Activated naive CD4-positive, alpha-beta T cell treated with anti-CD3 and anti-CD28 coated beads, Interleukin-2, amount 50 U/mL, for 24 hours (primary cell): ENCODE measurements around the gene MGAT4B.

Source experiments
- H3K27ac Mint-ChIP-seq: one replicate; pipeline ENCODE4 v1.8.0; 2021; ENCODE audit warnings: mild to moderate bottlenecking, mixed read lengths
- H3K27me3 Mint-ChIP-seq: one replicate; pipeline ENCODE4 v1.8.0; 2021; ENCODE audit warnings: mixed read lengths
- H3K36me3 Mint-ChIP-seq: one replicate; pipeline ENCODE4 v1.8.0; 2021; ENCODE audit warnings: mixed read lengths
- H3K4me1 Mint-ChIP-seq: one replicate; pipeline ENCODE4 v1.8.0; 2021; ENCODE audit warnings: mixed read lengths
- H3K4me3 Mint-ChIP-seq: one replicate; pipeline ENCODE4 v1.8.0; 2021; ENCODE audit warnings: mild to moderate bottlenecking, mixed read lengths
- H3K9me3 Mint-ChIP-seq: one replicate; pipeline ENCODE4 v1.8.0; 2021; ENCODE audit warnings: mixed read lengths

The MGAT4B gene

GRCh38 chr5:179777909-179778308, 28.8 kb downstream of the MGAT4B start:
- Mint-ChIP-seq H3K27me3 (no peaks in the 10 kb centered on the region), H3K9me3 (no peaks in the 10 kb centered on the region), H3K36me3 (peaks cover 10% of the 10 kb centered on the region), H3K27ac (no peak overlapping the region), H3K4me3 (no peak overlapping the region), H3K4me1 (no peaks in the 10 kb centered on the region)

DNA sequence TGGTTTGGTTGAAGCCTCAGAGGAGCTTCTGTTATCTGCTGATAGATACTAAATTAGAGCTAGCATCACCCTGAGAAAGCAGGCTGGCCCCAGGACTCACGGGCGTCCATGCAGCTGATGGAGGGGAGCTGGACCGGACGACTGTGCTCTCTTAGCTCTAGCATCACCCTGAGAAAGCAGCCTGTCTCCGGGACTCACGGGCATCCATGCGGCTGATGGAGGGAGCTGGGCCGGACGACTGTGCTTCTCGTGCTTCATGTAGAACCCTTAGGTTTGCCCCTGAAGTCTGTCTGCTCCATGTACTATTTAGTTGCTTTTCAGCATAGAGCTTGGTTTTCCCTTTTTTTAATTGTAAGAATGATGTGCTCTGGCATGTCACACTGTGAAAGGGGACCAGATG, 29.2 kb downstream of the MGAT4B start:
- Mint-ChIP-seq H3K36me3 (peaks cover 10% of the 10 kb centered on the region), H3K4me3 (no peak overlapping the region), H3K9me3 (no peaks in the 10 kb centered on the region), H3K27ac (no peak overlapping the region), H3K4me1 (no peaks in the 10 kb centered on the region), H3K27me3 (no peaks in the 10 kb centered on the region)

- no peak overlapping the region for H3K27ac Mint-ChIP-seq
- H3K4me1 Mint-ChIP-seq = no peaks in the 10 kb centered on the region
- H3K4me3 Mint-ChIP-seq = no peak overlapping the region
- peaks cover 11% of the 10 kb centered on the region for H3K36me3 Mint-ChIP-seq
- H3K9me3 Mint-ChIP-seq = no peaks in the 10 kb centered on the region
- H3K27me3 Mint-ChIP-seq = no peaks in the 10 kb centered on the region
Measured at GRCh38 chr5:179776411-179776938, 30.2 kb downstream of the MGAT4B start.

GRCh38 chr5:179774442-179774841, 32.2 kb downstream of the MGAT4B start:
- Mint-ChIP-seq H3K36me3 (peaks cover 8% of the 10 kb centered on the region), H3K4me3 (no peak overlapping the region), H3K27ac (no peak overlapping the region), H3K4me1 (no peaks in the 10 kb centered on the region), H3K27me3 (no peaks in the 10 kb centered on the region), H3K9me3 (no peaks in the 10 kb centered on the region)

GRCh38 chr5:179773686-179774040, 33.0 kb downstream of the MGAT4B start:
- Mint-ChIP-seq H3K4me1 (no peaks in the 10 kb centered on the region), H3K27me3 (no peaks in the 10 kb centered on the region), H3K4me3 (no peak overlapping the region), H3K27ac (no peak overlapping the region), H3K36me3 (peaks cover 11% of the 10 kb centered on the region), H3K9me3 (no peaks in the 10 kb centered on the region)

DNA sequence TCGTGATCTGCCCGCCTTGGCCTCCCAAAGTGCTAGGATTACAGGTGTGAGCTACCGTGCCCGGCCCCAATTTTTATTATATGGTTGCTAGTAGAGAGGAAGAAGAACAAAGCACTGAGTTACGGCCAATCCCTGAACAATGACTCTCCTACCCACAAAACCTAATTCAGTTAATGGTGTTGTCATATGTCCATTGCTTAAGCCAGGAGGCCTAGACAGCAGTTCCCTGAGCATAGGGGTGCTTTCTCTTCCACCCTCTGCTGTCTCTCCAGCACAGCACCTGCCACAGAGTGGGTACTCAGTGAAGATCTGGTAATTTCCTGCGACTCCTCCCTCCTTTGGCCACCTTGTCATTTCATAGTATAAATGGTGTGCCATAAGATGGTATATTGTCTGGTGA, 34.3 kb downstream of the MGAT4B start:
- Mint-ChIP-seq H3K4me3 (no peak overlapping the region), H3K27ac (no peak overlapping the region), H3K36me3 (peaks cover 7% of the 10 kb centered on the region), H3K9me3 (no peaks in the 10 kb centered on the region), H3K27me3 (no peaks in the 10 kb centered on the region), H3K4me1 (no peaks in the 10 kb centered on the region)

DNA sequence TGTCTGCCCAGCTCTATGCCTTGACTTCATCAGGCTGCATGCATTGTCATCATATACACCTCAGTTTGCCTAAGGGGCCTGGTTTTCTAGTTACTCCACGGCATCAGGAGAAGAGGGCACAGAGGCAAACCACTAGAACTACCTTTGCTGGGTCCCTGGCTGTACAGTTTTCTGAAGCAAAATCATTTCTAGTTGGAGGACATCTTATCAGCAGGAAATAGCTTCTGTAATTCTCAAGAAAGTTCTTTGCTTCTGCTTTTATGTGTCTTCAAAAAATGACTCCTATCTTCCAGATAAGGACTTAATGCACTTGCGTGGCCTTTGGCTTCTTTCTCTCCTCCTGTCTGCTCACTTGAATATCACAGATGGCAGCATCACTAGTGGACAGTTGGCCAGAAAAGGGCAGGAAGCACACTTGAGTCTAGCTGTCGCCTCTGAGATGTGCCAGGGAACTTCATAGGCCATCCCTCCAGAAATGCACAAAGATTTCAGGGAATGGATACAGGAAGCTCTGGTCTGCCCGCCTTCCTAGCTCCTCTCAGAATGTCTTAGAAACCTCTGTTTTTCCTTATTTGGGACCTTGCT, 35.3 kb downstream of the MGAT4B start:
- peaks cover 7% of the 10 kb centered on the region for H3K36me3 Mint-ChIP-seq
- no peaks in the 10 kb centered on the region for H3K4me1 Mint-ChIP-seq
- no peaks in the 10 kb centered on the region for H3K27me3 Mint-ChIP-seq
- H3K9me3 Mint-ChIP-seq = no peaks in the 10 kb centered on the region
- H3K4me3 Mint-ChIP-seq = no peak overlapping the region
- no peak overlapping the region for H3K27ac Mint-ChIP-seq

GRCh38 chr5:179769796-179770195, 36.9 kb downstream of the MGAT4B start:
- H3K4me1 Mint-ChIP-seq = peaks cover 4% of the 10 kb centered on the region
- H3K27ac Mint-ChIP-seq = no peak overlapping the region
- no peaks in the 10 kb centered on the region for H3K9me3 Mint-ChIP-seq
- H3K36me3 Mint-ChIP-seq = peaks cover 10% of the 10 kb centered on the region
- H3K27me3 Mint-ChIP-seq = no peaks in the 10 kb centered on the region
- H3K4me3 Mint-ChIP-seq = no peak overlapping the region

DNA sequence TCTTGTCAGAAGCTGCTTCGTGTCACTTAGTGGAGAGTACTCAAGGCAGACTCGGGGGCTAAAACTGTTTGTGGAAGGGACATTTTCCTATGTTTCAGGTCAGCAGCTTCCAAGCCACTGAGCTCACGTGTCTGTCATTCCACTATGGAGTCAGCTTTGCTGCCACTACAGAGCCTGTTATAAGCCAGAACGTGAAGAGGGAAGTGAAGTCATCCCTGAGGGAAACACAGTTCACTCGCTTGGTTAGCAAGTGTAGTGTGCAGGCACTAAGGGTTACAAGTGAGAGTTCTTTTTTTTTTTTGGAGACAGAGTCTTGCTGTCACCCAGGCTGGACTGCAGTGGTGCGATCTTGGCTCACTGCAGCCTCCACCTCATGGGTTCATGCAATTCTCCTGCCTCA, 37.4 kb downstream of the MGAT4B start:
- no peak overlapping the region for H3K27ac Mint-ChIP-seq
- H3K4me1 Mint-ChIP-seq = peaks cover 4% of the 10 kb centered on the region
- H3K9me3 Mint-ChIP-seq = no peaks in the 10 kb centered on the region
- peaks cover 10% of the 10 kb centered on the region for H3K36me3 Mint-ChIP-seq
- H3K4me3 Mint-ChIP-seq = no peak overlapping the region
- no peaks in the 10 kb centered on the region for H3K27me3 Mint-ChIP-seq

- no peaks in the 10 kb centered on the region for H3K27me3 Mint-ChIP-seq
- H3K27ac Mint-ChIP-seq = no peak overlapping the region
- no peaks in the 10 kb centered on the region for H3K9me3 Mint-ChIP-seq
- no peak overlapping the region for H3K4me3 Mint-ChIP-seq
- peaks cover 11% of the 10 kb centered on the region for H3K4me1 Mint-ChIP-seq
- peaks cover 10% of the 10 kb centered on the region for H3K36me3 Mint-ChIP-seq
Measured at GRCh38 chr5:179768326-179769085, 38.2 kb downstream of the MGAT4B start.

- H3K9me3 Mint-ChIP-seq = no peaks in the 10 kb centered on the region
- no peak overlapping the region for H3K4me3 Mint-ChIP-seq
- H3K27ac Mint-ChIP-seq = no peak overlapping the region
- peaks cover 20% of the 10 kb centered on the region for H3K4me1 Mint-ChIP-seq
- no peaks in the 10 kb centered on the region for H3K27me3 Mint-ChIP-seq
- H3K36me3 Mint-ChIP-seq = peaks cover 10% of the 10 kb centered on the region
Measured at GRCh38 chr5:179767496-179768100, 39.1 kb downstream of the MGAT4B start.

DNA sequence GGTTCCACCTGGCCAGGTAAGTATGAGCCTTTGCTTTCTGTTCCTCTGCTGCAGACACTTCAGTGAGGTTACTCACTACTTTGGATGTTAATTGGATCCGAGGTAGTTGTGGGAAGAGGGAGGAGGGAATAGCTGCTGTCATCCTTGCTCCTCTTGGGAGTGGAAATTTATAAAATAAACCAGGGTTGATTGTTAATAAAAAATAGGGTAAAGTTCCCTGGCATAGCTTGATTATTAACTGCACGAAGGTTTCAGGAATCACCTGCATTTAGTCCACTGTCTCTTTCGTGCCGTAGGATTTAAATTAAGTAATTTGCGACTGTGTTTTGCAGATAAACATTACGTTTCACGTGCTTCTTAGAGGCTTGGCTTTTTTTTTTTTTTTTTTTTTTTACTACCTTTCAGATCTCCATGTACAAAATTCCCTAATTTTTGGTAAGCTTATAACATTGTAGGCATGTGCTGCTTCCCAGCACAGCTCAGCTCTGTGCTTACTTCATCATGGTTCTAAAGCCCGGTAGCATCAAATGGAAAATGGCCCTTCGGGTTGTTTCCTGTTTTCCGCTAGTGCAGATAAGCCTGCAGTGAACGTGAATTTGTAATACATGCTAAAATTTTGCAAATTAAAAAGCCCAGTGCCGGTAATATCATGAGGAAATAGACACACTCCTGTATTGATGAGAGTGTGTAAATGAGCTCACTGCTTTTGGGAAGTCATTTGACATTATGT, 39.8 kb downstream of the MGAT4B start:
- no peak overlapping the region for H3K4me3 Mint-ChIP-seq
- no peak overlapping the region for H3K27ac Mint-ChIP-seq
- H3K27me3 Mint-ChIP-seq = no peaks in the 10 kb centered on the region
- H3K36me3 Mint-ChIP-seq = peaks cover 8% of the 10 kb centered on the region
- H3K4me1 Mint-ChIP-seq = peaks cover 27% of the 10 kb centered on the region
- no peaks in the 10 kb centered on the region for H3K9me3 Mint-ChIP-seq

- Mint-ChIP-seq H3K4me1 (peaks cover 34% of the 10 kb centered on the region), H3K9me3 (no peaks in the 10 kb centered on the region), H3K4me3 (no peak overlapping the region), H3K27ac (no peak overlapping the region), H3K27me3 (no peaks in the 10 kb centered on the region), H3K36me3 (peaks cover 8% of the 10 kb centered on the region)
Measured at GRCh38 chr5:179766021-179766725, 40.5 kb downstream of the MGAT4B start.

DNA sequence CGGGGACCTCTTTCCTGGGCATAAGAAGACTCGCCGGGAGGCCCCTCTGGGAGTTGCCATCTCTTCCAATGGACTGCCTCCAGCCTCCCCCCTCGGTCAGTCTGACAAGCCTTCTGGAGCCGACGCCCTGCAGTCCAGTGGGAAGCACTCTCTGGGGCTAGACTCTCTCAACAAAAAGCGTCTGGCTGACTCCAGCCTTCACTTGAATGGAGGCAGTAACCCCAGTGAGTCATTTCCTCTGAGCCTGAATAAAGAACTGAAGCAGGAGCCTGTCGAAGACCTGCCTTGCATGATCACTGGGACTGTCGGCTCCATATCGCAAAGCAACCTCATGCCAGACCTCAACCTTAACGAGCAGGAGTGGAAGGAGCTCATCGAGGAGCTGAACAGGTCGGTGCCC, 41.3 kb downstream of the MGAT4B start:
- Mint-ChIP-seq H3K9me3 (no peaks in the 10 kb centered on the region), H3K4me1 (peaks cover 38% of the 10 kb centered on the region), H3K27ac (no peak overlapping the region), H3K36me3 (peaks cover 7% of the 10 kb centered on the region), H3K4me3 (no peak overlapping the region), H3K27me3 (no peaks in the 10 kb centered on the region)

- Mint-ChIP-seq H3K27ac (no peak overlapping the region), H3K27me3 (no peaks in the 10 kb centered on the region), H3K9me3 (no peaks in the 10 kb centered on the region), H3K4me3 (no peak overlapping the region), H3K4me1 (peaks cover 51% of the 10 kb centered on the region), H3K36me3 (peaks cover 5% of the 10 kb centered on the region)
Measured at GRCh38 chr5:179764056-179764455, 42.6 kb downstream of the MGAT4B start.
